Measurements from ENCODE around the gene C18orf63.

The C18orf63 gene

GRCh38 chr18:74328206-74328605, 12.6 kb downstream of the C18orf63 start:
- POLR2A ChIA-PET: no interaction called here
- Histone ChIP-seq H3K27ac (ENCODE audit: extremely low read depth, low read depth, low read length) (no peak overlapping the region), H3K4me3 (ENCODE audit: low read depth, low read length) (no peak overlapping the region), H3K4me1 (ENCODE audit: control insufficient read depth, insufficient read depth, low read length) (no peaks in the 10 kb centered on the region), H3K9me3 (ENCODE audit: control insufficient read depth, insufficient read depth, low read depth, low read length) (no peaks in the 10 kb centered on the region; the same call in 1 of the 2 replicates), H3K36me3 (ENCODE audit: control insufficient read depth in 2 of 2, insufficient read depth in 1 of 2, low read length in 2 of 2) (no peaks in the 10 kb centered on the region)
- CTCF ChIA-PET: interaction anchor here (0.7 to 0.9 kb wide), 2 partner anchors 14 to 37 kb away, joined by 3 to 5 read pairs; partner anchors contain the start of gene CYB5A
- TF ChIP-seq KLF9 (tag by site-specific recombination; IDR thresholded peaks at IDR 0.05; ENCODE audit: low read depth) (no peak), ZNF37A (tag by site-specific recombination; IDR thresholded peaks at IDR 0.05) (no peak), ZNF202 (tag by site-specific recombination; IDR thresholded peaks at IDR 0.05; ENCODE audit: borderline replicate concordance) (no peak), KLF8 (tag by site-specific recombination; IDR thresholded peaks at IDR 0.05) (no peak), ZBTB49 (tag by site-specific recombination; IDR thresholded peaks at IDR 0.05; ENCODE audit: low read depth) (no peak), ZNF426 (tag by site-specific recombination; IDR thresholded peaks at IDR 0.05) (no peak), WT1 (tag by site-specific recombination; IDR thresholded peaks at IDR 0.05) (no peak), RBAK (tag by site-specific recombination; IDR thresholded peaks at IDR 0.05) (no peak), ZNF692 (tag by site-specific recombination; IDR thresholded peaks at IDR 0.05) (no peak), GLIS2 (tag by site-specific recombination; IDR thresholded peaks at IDR 0.05) (no peak), ZNF324 (tag by site-specific recombination; IDR thresholded peaks at IDR 0.05) (no peak), ZNF777 (tag by site-specific recombination; IDR thresholded peaks at IDR 0.05; ENCODE audit: borderline replicate concordance) (no peak), ZNF280D (tag by site-specific recombination; IDR thresholded peaks at IDR 0.05) (no peak), ZNF214 (tag by site-specific recombination; IDR thresholded peaks at IDR 0.05; ENCODE audit: borderline replicate concordance) (no peak), KLF16 (tag by site-specific recombination; IDR thresholded peaks at IDR 0.05) (no peak), ZEB2 (tag by site-specific recombination; IDR thresholded peaks at IDR 0.05) (no peak), ZNF785 (tag by site-specific recombination; IDR thresholded peaks at IDR 0.05) (no peak), ZNF140 (tag by site-specific recombination; IDR thresholded peaks at IDR 0.05) (no peak), ZNF596 (tag by site-specific recombination; IDR thresholded peaks at IDR 0.05) (no peak), ELK4 (IDR thresholded peaks at IDR 0.05; ENCODE audit: borderline replicate concordance, low read depth, low read length) (no peak)
